ENCODE measurements around the gene KIF18B.

Gene KIF18B

GRCh38 chr17:44947461-44948314 is at the start of gene KIF18B:
Gene KIF18B, minus strand, starts transcription at chr17:44947773. Its CDS starts 11,429 bp downstream, at chr17:44936344.
- peak; percentile 94 for DNase-seq (ENCODE audit: low read depth)

GRCh38 chr17:44996304-44996703 is 48.7 kb upstream of the KIF18B start:
- no peak for DNase-seq (ENCODE audit: low read depth)

- no peak for DNase-seq (ENCODE audit: low read depth)
These were observed 47.9 kb upstream of the KIF18B start for GRCh38 chr17:44995436-44996001.

- no peak for DNase-seq (ENCODE audit: low read depth)
These were observed 44.8 kb upstream of the KIF18B start for GRCh38 chr17:44992242-44992939.

- DNase-seq (ENCODE audit: low read depth): no peak
These were observed 43.4 kb upstream of the KIF18B start for GRCh38 chr17:44990994-44991393.

GRCh38 chr17:44989552-44990138 is 42.1 kb upstream of the KIF18B start:
- no peak for DNase-seq (ENCODE audit: low read depth)

- DNase-seq (ENCODE audit: low read depth): no peak
These were observed 40.7 kb upstream of the KIF18B start for GRCh38 chr17:44988044-44988942.

- no peak for DNase-seq (ENCODE audit: low read depth)
These were observed 36.0 kb upstream of the KIF18B start for GRCh38 chr17:44983563-44983962.

GRCh38 chr17:44982113-44982702 is 34.6 kb upstream of the KIF18B start:
- no peak for DNase-seq (ENCODE audit: low read depth)

- no peak for DNase-seq (ENCODE audit: low read depth)
These were observed 33.8 kb upstream of the KIF18B start for GRCh38 chr17:44981221-44981968.

- no peak for DNase-seq (ENCODE audit: low read depth)
These were observed 31.9 kb upstream of the KIF18B start for GRCh38 chr17:44979426-44979995.

- DNase-seq (ENCODE audit: low read depth): no peak
These were observed 31.2 kb upstream of the KIF18B start for GRCh38 chr17:44978807-44979206.

- DNase-seq (ENCODE audit: low read depth): no peak
These were observed 30.4 kb upstream of the KIF18B start for GRCh38 chr17:44977814-44978550.

GRCh38 chr17:44977065-44977464 is 29.5 kb upstream of the KIF18B start:
- DNase-seq (ENCODE audit: low read depth): no peak

GRCh38 chr17:44976206-44976605 is 28.6 kb upstream of the KIF18B start:
- DNase-seq (ENCODE audit: low read depth): no peak

- no peak for DNase-seq (ENCODE audit: low read depth)
These were observed 25.4 kb upstream of the KIF18B start for GRCh38 chr17:44972953-44973352.

GRCh38 chr17:44971776-44972483 is 24.4 kb upstream of the KIF18B start:
- DNase-seq (ENCODE audit: low read depth): no peak

GRCh38 chr17:44970136-44970741 is 22.7 kb upstream of the KIF18B start:
- no peak for DNase-seq (ENCODE audit: low read depth)

All from CMK (cell line).